Caco-2 (cell line): ENCODE results near the gene B4GAT1. TPM values are rescaled to one million over a fixed set of nuclear protein-coding genes. Genes with fewer than 3 reads are reported as not detected.

Experiments used
- BruUV-seq: library from RNA; stranded (reverse); fragments of 400-500 nt; replicated peaks from 2 replicates; lab custom pipeline; 2021; lab: Mats Ljungman, UMichigan
- CTCF ChIA-PET: fragments of 300-600 bp; sonication (Branson Sonifier 250); formaldehyde crosslinking; loops from one replicate; lab custom pipeline; 2022; ENCODE audit warnings: antibody characterized with exemption; lab: Charles Lee
- POLR2A ChIA-PET: fragments of 300-600 bp; sonication (Branson Sonifier 250); formaldehyde crosslinking; loops from one replicate; lab custom pipeline; 2022; ENCODE audit warnings: antibody characterized with exemption; lab: Charles Lee
- DNase-seq, 2 experiments: peaks; one replicate each; pipeline versions ENCODE4 v3.0.0 to v3.0.0-alpha.2; 2020 to 2022
- H3K27me3 ChIP-seq: replicated peaks from 2 replicates; pipeline ENCODE4 v1.6.0; 2011; ENCODE audit warnings: low read length; ENCODE audit not compliant: control insufficient read depth, insufficient read depth
- H3K36me3 ChIP-seq: 2 replicates; pipeline ENCODE4 v1.5.1; 2011; ENCODE audit warnings: low read length; ENCODE audit not compliant: control insufficient read depth, insufficient read depth
- H3K4me1 ChIP-seq: fragments of 250-450 bp; sonication (Bioruptor Pico); 2 replicates; pipeline ENCODE4 v1.5.1; 2020; ENCODE audit warnings: mild to moderate bottlenecking
- H3K4me3 ChIP-seq: 2 replicates; pipeline ENCODE4 v1.5.1; 2011; ENCODE audit warnings: low read depth, mild to moderate bottlenecking, control low read depth, low read length
- H3K9me3 ChIP-seq: fragments of 250-450 bp; sonication (Bioruptor Pico); 2 replicates; pipeline ENCODE4 v1.5.1; 2020; ENCODE audit warnings: mild to moderate bottlenecking, moderate library complexity
- H3K27ac Mint-ChIP-seq: one replicate; pipeline ENCODE4 v1.8.0; 2022; ENCODE audit warnings: mixed read lengths; ENCODE audit not compliant: unreplicated experiment
- H3K27me3 Mint-ChIP-seq: one replicate; pipeline ENCODE4 v1.8.0; 2022; ENCODE audit warnings: mixed read lengths; ENCODE audit not compliant: insufficient read depth, unreplicated experiment
- H3K36me3 Mint-ChIP-seq: one replicate; pipeline ENCODE4 v1.8.0; 2022; ENCODE audit warnings: mild to moderate bottlenecking, mixed read lengths; ENCODE audit not compliant: insufficient read depth, unreplicated experiment
- H3K4me1 Mint-ChIP-seq: one replicate; pipeline ENCODE4 v1.8.0; 2022; ENCODE audit warnings: low read depth, mixed read lengths; ENCODE audit not compliant: unreplicated experiment
- H3K4me3 Mint-ChIP-seq: one replicate; pipeline ENCODE4 v1.8.0; 2022; ENCODE audit warnings: mild to moderate bottlenecking, moderate library complexity, mixed read lengths; ENCODE audit not compliant: unreplicated experiment
- H3K9me3 Mint-ChIP-seq: one replicate; pipeline ENCODE4 v1.8.0; 2022; ENCODE audit warnings: mixed read lengths; ENCODE audit not compliant: unreplicated experiment
- intact Hi-C: fragments of 100-400 bp; cut with micrococcal nuclease; formaldehyde crosslinking; loops from one replicate; pipeline ENCODE4 v1.10.0; 2022; ENCODE audit not compliant: unreplicated experiment
- total RNA-seq: library from RNA; stranded (reverse); gene quantifications from 2 replicates; pipeline ENCODE4 v1.2.3, GENCODE V29; 2022
- TF ChIP-seq, protein P1 (sequence below), 2 experiments: fragments of 200-600 bp in 1 of 2; IDR thresholded peaks; 1 replicate in 1 of 2; 2 replicates in 1 of 2; pipeline versions ENCODE4 v1.5.1 to v1.8.0; 2011 to 2022; ENCODE audit warnings: antibody characterized with exemption in 1 of 2, control low read depth in 1 of 2, inconsistent platforms in 1 of 2, low read depth in 1 of 2, low read length in 1 of 2, mild to moderate bottlenecking in 1 of 2, moderate library complexity in 1 of 2; ENCODE audit not compliant: insufficient read depth in 1 of 2, severe bottlenecking in 1 of 2, unreplicated experiment in 1 of 2

B4GAT1 gene
- total RNA-seq, 1 experiment from 2014 or later, result 23.0 TPM

DNA sequence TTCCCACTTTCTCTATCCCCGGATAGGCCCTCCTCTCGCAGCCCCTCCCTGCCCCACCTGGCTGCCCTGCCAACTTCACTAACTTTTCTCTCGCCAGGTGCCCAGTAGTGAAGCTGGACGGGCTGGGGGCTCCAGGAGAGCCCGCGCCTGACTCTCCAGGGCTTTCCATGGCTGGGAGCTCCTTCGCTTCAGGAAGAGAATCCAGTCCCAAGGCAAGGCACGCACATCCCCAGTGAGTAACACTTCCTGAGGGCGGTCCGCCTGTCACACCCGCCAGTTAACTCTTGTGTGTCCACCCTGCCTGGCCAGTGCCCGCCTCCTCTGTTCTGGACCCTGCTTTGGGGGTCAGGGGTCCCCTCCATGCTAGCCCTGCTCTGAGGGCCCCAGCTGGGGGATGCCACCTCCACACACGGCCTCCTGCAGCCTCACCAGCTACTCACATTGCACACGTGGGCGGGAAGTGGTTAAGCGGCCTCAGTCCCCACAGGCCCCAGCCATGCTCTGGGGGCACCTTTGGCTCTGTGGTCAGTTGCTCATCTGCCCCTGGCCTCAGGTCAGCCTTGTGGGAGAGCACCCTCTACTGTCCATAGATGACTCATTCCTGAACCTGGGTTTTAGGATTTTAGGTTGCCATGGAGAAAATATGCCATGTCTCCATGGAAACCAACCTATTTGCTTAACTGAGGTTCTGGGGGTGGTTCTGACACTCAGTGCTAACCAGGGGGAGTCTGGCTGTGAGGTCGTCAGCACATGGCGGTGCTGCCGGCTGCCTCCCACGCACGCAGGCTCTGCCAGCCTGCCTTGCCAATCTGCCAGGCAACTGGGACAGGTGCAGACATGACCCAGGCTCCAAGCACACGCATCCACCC lies 11.0 kb downstream of the B4GAT1 start, which contains the start of gene RIN1:
Gene RIN1, minus strand, starts transcription at position 201 of the 869 bp plus-strand sequence. Its CDS starts 32 bp downstream, at position 169.
- H3K4me1 Mint-ChIP-seq, result peaks cover 7% of the 10 kb centered on the region
- Histone ChIP-seq H3K4me3 (peak within 1 kb of the TSS; percentile 69), H3K9me3 (no peaks in the 10 kb centered on the region), H3K4me1 (peaks cover 10% of the 10 kb centered on the region), H3K36me3 (no peaks in the 10 kb centered on the region), H3K27me3 (no peaks in the 10 kb centered on the region)
- POLR2A ChIA-PET, result interaction anchor here (0.5 to 1.5 kb wide), 3 partner anchors 24 to 69 kb away, joined by 3 to 26 read pairs (median 7); partner anchors contain the start of gene YIF1A
- TF ChIP-seq, protein P1, sequence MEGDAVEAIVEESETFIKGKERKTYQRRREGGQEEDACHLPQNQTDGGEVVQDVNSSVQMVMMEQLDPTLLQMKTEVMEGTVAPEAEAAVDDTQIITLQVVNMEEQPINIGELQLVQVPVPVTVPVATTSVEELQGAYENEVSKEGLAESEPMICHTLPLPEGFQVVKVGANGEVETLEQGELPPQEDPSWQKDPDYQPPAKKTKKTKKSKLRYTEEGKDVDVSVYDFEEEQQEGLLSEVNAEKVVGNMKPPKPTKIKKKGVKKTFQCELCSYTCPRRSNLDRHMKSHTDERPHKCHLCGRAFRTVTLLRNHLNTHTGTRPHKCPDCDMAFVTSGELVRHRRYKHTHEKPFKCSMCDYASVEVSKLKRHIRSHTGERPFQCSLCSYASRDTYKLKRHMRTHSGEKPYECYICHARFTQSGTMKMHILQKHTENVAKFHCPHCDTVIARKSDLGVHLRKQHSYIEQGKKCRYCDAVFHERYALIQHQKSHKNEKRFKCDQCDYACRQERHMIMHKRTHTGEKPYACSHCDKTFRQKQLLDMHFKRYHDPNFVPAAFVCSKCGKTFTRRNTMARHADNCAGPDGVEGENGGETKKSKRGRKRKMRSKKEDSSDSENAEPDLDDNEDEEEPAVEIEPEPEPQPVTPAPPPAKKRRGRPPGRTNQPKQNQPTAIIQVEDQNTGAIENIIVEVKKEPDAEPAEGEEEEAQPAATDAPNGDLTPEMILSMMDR (IDR thresholded peaks at IDR 0.05; ENCODE audit: insufficient read depth in 1 of 2, low read depth in 1 of 2, low read length in 1 of 2, severe bottlenecking in 1 of 2, unreplicated experiment in 1 of 2), result peak; percentile 52 to 71
- intact Hi-C loops, result loop anchor here (1.0 kb wide), 3 partner anchors 8 to 47 kb away; partner anchors contain the start of gene YIF1A
- no peaks in the 10 kb centered on the region for H3K27me3 Mint-ChIP-seq
- peak within 1 kb of the TSS; percentile 94 for H3K4me3 Mint-ChIP-seq
- H3K27ac Mint-ChIP-seq, result peak within 1 kb of the TSS; percentile 91
- no peaks in the 10 kb centered on the region for H3K9me3 Mint-ChIP-seq
- DNase-seq, result peak; percentile 87
- peaks cover 21% of the 10 kb centered on the region for H3K36me3 Mint-ChIP-seq
- BruUV-seq, result no TSS peak
- CTCF ChIA-PET, result interaction anchor here (0.6 to 3.4 kb wide), 12 partner anchors 8 to 102 kb away, joined by 3 to 90 read pairs (median 6); partner anchors contain the start of genes BRMS1, MRPL11 and YIF1A

DNA sequence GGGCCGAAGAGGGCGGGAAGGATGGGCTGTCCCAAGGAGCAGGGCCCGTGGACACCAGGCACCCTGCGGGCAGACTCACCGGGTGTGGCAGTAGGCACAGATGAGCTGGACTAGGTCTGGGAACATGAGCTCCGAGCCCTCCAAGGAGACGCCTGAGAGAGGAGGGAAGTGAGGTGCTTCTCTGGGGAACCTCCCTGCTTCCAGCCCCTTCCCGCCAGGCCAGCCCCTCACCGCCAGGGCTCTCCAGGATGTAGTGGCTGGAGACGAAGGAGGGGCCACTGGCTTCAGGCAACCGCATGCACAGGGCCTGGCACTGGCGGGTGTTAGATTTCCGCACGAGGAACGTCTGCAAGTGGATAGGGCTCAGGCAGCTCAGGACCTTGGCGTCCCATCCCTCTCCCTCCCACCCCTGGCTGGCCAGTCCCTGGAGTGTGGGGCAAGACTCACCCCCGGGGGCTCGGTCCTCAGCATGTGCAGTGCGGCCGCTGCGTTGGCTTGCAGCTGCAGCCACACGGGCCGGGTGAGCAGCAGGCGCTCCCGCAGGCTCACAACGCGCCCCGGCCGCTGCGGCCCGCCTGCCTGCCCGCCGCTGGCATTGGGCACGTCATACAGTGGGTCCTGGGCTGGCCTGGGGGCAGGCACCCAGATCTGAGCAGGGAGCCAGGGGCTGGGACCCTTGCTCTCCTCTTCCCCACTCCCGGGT lies 11.7 kb downstream of the B4GAT1 start:
- Histone ChIP-seq H3K4me3 (peak overlapping the region; percentile 69), H3K36me3 (no peaks in the 10 kb centered on the region), H3K27me3 (no peaks in the 10 kb centered on the region), H3K4me1 (peaks cover 10% of the 10 kb centered on the region), H3K9me3 (no peaks in the 10 kb centered on the region)
- Mint-ChIP-seq H3K4me1 (peaks cover 7% of the 10 kb centered on the region), H3K4me3 (peak overlapping the region; percentile 94), H3K27ac (peak overlapping the region; percentile 91), H3K9me3 (no peaks in the 10 kb centered on the region), H3K27me3 (no peaks in the 10 kb centered on the region), H3K36me3 (peaks cover 21% of the 10 kb centered on the region)
- ChIA-PET POLR2A (interaction anchor here (0.8 to 1.5 kb wide), 2 partner anchors 23 to 46 kb away, joined by 7 to 26 read pairs; partner anchors contain the start of gene YIF1A), CTCF (interaction anchor here (0.6 to 3.4 kb wide), 12 partner anchors 9 to 103 kb away, joined by 3 to 90 read pairs (median 6); partner anchors contain the start of genes BRMS1, MRPL11 and YIF1A)
- DNase-seq, result peak in 1 of 2 experiments; percentile 37
- BruUV-seq, result no TSS peak
- TF ChIP-seq, protein P1 (IDR thresholded peaks at IDR 0.05; ENCODE audit: insufficient read depth in 1 of 2, low read depth in 1 of 2, low read length in 1 of 2, severe bottlenecking in 1 of 2, unreplicated experiment in 1 of 2), result no peak
- intact Hi-C loops, result loop anchor here (1.0 kb wide), 3 partner anchors 7 to 46 kb away; partner anchors contain the start of gene YIF1A
